Measurements from ENCODE around the gene PPM1E. TPM values are rescaled to one million over a fixed set of nuclear protein-coding genes. Genes with fewer than 3 reads are reported as not detected.

The PPM1E gene
- polyA plus RNA-seq, 1 donor = 1.2 TPM

DNA sequence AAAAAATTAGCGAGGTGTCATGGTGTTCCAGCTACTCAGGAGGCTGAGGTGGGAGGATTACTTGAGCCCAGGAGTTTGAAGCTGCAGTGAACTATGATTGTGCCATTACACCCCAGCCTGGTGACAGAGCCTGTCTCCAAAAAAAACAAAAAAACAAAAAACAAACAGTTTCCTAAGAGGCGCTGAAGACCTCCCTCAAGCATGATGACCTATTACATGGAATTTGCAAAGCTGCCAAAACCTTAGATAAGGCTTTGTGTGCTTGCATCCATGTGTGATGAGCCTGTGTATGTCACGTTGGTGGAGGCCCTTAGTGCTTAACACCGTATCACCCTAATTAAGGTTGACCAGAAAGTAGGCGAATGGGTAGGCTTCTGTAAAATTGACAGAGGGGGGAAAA is 143.5 kb downstream of the PPM1E start:
- H3K36me3 ChIP-seq (ENCODE audit: control insufficient read depth, insufficient read depth, low read length) = no peaks in the 10 kb centered on the region
- H3K27ac ChIP-seq (ENCODE audit: low read length) = no peak overlapping the region
- WGBS (ENCODE audit: insufficient coverage, low lambda C conversion rate) = no CpG with 5 or more reads among the region's 5 CpGs
- DNase-seq = no peak
- H3K4me3 ChIP-seq (ENCODE audit: low read length) = no peak overlapping the region
- no peaks in the 10 kb centered on the region for H3K27me3 ChIP-seq (ENCODE audit: control insufficient read depth, insufficient read depth, low read length)
- H3K4me1 ChIP-seq (ENCODE audit: control insufficient read depth, insufficient read depth, low read length) = no peaks in the 10 kb centered on the region
- H3K9me3 ChIP-seq (ENCODE audit: control insufficient read depth, low read depth, low read length) = peaks cover 5% of the 10 kb centered on the region

DNA sequence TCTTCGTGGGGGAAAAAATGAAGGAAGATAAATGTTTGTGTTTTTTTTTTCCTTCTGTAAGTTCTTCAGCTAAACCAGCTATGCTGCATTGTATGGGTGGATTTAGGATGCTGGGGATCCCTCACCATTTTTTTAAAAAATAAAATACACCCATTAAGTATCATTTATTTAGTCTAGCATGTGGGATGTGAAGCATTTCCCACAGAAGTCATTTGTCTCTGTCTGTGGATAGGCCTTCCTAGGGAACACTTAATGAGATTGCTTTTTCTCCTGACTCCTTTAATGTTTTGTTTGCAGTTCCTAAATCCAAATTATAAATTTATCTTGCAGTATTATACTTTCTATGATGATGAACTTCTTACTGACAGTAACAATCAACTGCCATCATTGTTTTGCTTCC is 146.7 kb downstream of the PPM1E start:
- no peak for DNase-seq
- Histone ChIP-seq H3K36me3 (ENCODE audit: control insufficient read depth, insufficient read depth, low read length) (no peaks in the 10 kb centered on the region), H3K27me3 (ENCODE audit: control insufficient read depth, insufficient read depth, low read length) (no peaks in the 10 kb centered on the region), H3K4me3 (ENCODE audit: low read length) (no peak overlapping the region), H3K27ac (ENCODE audit: low read length) (no peak overlapping the region), H3K4me1 (ENCODE audit: control insufficient read depth, insufficient read depth, low read length) (no peaks in the 10 kb centered on the region), H3K9me3 (ENCODE audit: control insufficient read depth, low read depth, low read length) (no peaks in the 10 kb centered on the region)
- WGBS (ENCODE audit: insufficient coverage, low lambda C conversion rate) = no CpG with 5 or more reads among the region's 1 CpG

DNA sequence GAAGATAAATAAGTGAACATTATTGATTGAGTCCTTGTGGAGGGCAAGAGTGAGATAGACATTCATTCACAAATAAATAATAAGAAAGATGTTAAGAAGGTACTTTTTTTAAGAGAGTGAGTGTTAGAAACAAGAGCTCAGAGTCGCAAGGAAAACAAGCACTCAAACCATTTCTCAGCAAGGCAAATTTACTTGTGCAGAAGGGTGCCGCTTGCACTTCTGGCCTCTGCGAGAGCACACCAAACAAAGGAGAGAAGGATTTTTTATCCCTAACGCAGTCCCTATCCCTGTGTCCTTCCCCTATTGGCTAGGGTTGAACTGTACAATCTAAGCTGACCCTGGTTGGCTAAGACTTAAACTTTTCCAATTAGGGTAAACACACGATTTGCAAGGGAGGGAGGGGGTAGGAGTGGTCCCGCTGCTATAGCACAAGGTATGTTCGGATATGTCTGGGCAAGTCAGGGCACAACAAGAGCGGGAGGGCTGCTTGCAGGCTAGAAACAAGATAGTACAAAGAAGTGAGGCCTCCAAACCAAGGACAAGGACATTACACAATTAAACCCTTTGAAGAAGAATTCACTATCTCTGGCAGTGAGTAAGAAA is 156.2 kb downstream of the PPM1E start:
- no peaks in the 10 kb centered on the region for H3K36me3 ChIP-seq (ENCODE audit: control insufficient read depth, insufficient read depth, low read length)
- no peak overlapping the region for H3K27ac ChIP-seq (ENCODE audit: low read length)
- no CpG with 5 or more reads among the region's 8 CpGs for WGBS (ENCODE audit: insufficient coverage, low lambda C conversion rate)
- no peaks in the 10 kb centered on the region for H3K9me3 ChIP-seq (ENCODE audit: control insufficient read depth, low read depth, low read length)
- no peaks in the 10 kb centered on the region for H3K27me3 ChIP-seq (ENCODE audit: control insufficient read depth, insufficient read depth, low read length)
- H3K4me3 ChIP-seq (ENCODE audit: low read length) = no peak overlapping the region
- no peaks in the 10 kb centered on the region for H3K4me1 ChIP-seq (ENCODE audit: control insufficient read depth, insufficient read depth, low read length)
- DNase-seq = no peak

DNA sequence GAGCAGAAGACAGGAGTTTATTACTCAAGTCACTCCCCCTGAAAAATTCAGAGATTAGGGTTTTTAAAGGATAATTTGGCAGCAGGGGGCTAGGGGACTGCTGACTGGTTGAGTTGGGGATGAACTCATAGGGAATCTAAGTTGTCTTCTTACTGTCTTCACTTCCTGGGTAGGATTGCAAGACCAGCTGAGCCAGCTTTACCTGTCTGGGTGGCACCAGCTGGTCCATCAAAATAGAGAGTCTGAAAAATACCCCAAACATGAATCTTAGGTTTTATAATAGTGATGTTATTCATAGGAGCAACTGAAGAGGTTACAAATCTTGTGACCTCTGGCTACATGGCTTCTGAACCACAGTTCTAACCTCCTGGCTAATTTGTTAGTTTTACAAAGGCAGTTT is 157.9 kb downstream of the PPM1E start:
- Histone ChIP-seq H3K36me3 (ENCODE audit: control insufficient read depth, insufficient read depth, low read length) (no peaks in the 10 kb centered on the region), H3K4me3 (ENCODE audit: low read length) (no peak overlapping the region), H3K27me3 (ENCODE audit: control insufficient read depth, insufficient read depth, low read length) (no peaks in the 10 kb centered on the region), H3K27ac (ENCODE audit: low read length) (no peak overlapping the region), H3K9me3 (ENCODE audit: control insufficient read depth, low read depth, low read length) (no peaks in the 10 kb centered on the region), H3K4me1 (ENCODE audit: control insufficient read depth, insufficient read depth, low read length) (no peaks in the 10 kb centered on the region)
- no peak for DNase-seq

DNA sequence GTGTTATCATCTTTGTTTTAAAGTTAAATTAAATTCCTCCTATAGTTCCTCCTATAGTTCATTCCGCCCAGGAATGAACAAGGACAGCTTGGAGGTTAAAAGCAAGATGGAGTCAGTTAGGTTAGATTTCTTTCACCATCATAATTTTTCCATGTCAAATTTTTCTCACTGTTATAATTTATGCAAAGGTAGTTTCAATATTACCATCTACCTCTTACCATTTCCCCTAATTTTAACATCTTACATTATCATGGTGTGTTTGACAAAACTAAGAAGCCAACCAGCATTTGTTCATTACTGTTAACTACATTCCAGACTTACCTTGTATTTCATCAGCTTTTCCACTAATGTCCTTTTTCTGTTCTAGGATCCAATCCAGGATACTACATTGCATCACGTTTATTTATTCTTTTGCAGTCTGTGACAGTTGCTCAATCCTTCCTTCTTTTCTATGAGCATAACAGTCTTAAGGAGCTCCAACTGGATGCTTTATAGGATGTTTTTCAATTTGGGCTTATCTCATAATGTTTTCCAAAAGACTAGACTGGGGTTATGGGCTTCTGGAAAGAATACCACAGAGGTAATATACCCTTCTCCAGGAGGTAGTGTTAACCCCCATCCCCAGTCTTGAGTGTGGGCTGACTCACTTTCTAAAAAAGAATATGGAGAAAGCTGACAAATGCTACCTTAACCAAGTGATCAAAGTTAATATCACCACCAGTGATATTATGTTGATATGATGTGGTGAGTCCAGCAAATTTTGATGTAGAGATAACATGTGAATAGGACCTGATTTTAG is 158.5 kb downstream of the PPM1E start:
- WGBS (ENCODE audit: insufficient coverage, low lambda C conversion rate) = 79% methylated on average over 2 of the region's 2 CpGs
- Histone ChIP-seq H3K4me1 (ENCODE audit: control insufficient read depth, insufficient read depth, low read length) (no peaks in the 10 kb centered on the region), H3K27me3 (ENCODE audit: control insufficient read depth, insufficient read depth, low read length) (no peaks in the 10 kb centered on the region), H3K9me3 (ENCODE audit: control insufficient read depth, low read depth, low read length) (no peaks in the 10 kb centered on the region), H3K4me3 (ENCODE audit: low read length) (no peak overlapping the region), H3K36me3 (ENCODE audit: control insufficient read depth, insufficient read depth, low read length) (no peaks in the 10 kb centered on the region), H3K27ac (ENCODE audit: low read length) (no peak overlapping the region)
- no peak for DNase-seq

DNA sequence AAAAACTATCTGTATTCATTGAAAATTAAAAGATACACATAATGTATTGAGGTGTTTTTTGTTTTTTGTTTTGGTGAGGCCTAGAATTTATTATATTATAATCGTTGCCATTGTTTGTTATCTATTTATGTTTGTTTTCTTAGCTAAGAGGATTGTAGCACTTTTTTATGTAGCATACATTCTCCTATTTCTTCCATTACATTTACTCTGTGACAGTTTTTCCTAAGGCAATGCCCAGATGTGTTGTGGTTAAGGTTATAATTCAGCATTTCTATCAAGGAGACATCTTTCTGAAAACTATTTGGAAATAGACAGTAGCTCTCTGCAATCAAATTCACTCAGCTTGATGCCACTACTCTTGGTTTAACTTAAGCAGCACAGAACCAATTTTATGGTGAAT is 161.6 kb downstream of the PPM1E start:
- 40% methylated on average over 1 of the region's 1 CpG for WGBS (ENCODE audit: insufficient coverage, low lambda C conversion rate)

DNA sequence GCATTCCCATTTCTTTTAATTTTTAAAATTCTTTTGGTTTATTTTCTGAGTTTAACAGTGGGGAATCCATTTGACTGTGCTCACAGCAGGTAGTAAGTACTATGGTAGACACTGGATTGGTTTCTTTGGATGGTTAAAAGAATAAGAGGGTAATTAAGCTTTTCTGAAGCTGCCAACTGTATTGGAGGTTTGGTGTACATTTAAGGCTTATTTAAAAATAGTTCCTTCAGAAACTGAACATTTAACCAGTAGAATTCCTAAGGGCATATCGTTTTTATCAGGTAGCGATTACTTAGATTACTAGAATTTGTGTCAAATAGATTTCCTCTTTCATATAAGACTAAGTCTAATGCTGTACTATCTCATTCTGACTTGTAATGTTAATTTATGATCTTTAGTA is 162.4 kb downstream of the PPM1E start:
- Histone ChIP-seq H3K4me1 (ENCODE audit: control insufficient read depth, insufficient read depth, low read length) (no peaks in the 10 kb centered on the region), H3K36me3 (ENCODE audit: control insufficient read depth, insufficient read depth, low read length) (no peaks in the 10 kb centered on the region), H3K9me3 (ENCODE audit: control insufficient read depth, low read depth, low read length) (no peaks in the 10 kb centered on the region), H3K27ac (ENCODE audit: low read length) (no peak overlapping the region), H3K4me3 (ENCODE audit: low read length) (no peak overlapping the region), H3K27me3 (ENCODE audit: control insufficient read depth, insufficient read depth, low read length) (no peaks in the 10 kb centered on the region)
- DNase-seq = no peak
- WGBS (ENCODE audit: insufficient coverage, low lambda C conversion rate) = 83% methylated on average over 1 of the region's 2 CpGs

More for the DNA sequence above, 161.6 kb downstream of the PPM1E start:
- H3K4me1 ChIP-seq (ENCODE audit: control insufficient read depth, insufficient read depth, low read length) = no peaks in the 10 kb centered on the region
- H3K27me3 ChIP-seq (ENCODE audit: control insufficient read depth, insufficient read depth, low read length) = no peaks in the 10 kb centered on the region
- H3K36me3 ChIP-seq (ENCODE audit: control insufficient read depth, insufficient read depth, low read length) = no peaks in the 10 kb centered on the region
- H3K4me3 ChIP-seq (ENCODE audit: low read length) = no peak overlapping the region
- no peak for DNase-seq
- H3K9me3 ChIP-seq (ENCODE audit: control insufficient read depth, low read depth, low read length) = no peaks in the 10 kb centered on the region
- no peak overlapping the region for H3K27ac ChIP-seq (ENCODE audit: low read length)

DNA sequence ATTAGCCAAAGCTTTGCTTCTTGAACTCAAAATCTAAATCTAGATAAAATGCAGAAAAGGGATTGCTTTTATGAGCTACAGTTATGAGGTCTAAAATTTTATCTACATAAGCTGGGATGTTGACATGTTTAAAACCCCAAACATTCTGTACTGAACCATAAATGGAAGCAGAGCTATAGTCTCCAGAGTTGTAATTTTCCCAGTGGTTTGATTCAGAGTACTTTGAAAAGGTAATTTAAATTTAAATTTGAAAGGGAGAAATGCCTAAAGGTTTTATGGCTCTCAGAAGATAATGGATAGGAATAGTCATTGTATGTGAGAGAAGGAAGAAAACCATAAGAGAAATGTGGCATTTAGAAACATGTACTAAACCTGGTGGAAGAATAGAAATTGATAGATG is 163.2 kb downstream of the PPM1E start:
- Histone ChIP-seq H3K9me3 (ENCODE audit: control insufficient read depth, low read depth, low read length) (no peaks in the 10 kb centered on the region), H3K4me1 (ENCODE audit: control insufficient read depth, insufficient read depth, low read length) (no peaks in the 10 kb centered on the region), H3K27ac (ENCODE audit: low read length) (no peak overlapping the region), H3K36me3 (ENCODE audit: control insufficient read depth, insufficient read depth, low read length) (no peaks in the 10 kb centered on the region), H3K4me3 (ENCODE audit: low read length) (no peak overlapping the region), H3K27me3 (ENCODE audit: control insufficient read depth, insufficient read depth, low read length) (no peaks in the 10 kb centered on the region)
- DNase-seq = no peak

DNA sequence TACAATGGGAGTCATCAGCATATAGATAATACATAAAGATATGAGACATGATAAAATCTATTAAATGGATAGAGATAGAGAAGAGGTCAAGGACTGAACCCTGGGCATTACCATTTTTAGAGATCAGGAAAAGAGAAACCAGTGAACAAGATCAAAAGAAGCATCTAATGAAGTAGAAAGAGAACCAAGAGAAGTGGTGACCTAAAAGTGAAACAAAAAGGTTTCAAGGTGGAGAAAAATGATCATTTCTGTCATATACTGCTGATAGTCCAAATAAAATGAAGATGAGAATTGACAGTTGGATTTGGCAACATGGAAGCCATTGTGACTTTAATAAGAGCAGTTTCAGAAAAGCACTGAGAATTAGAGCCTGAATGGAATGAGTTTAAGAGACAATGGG is 165.1 kb downstream of the PPM1E start:
- H3K4me3 ChIP-seq (ENCODE audit: low read length) = no peak overlapping the region
- DNase-seq = no peak
- H3K27me3 ChIP-seq (ENCODE audit: control insufficient read depth, insufficient read depth, low read length) = no peaks in the 10 kb centered on the region
- H3K9me3 ChIP-seq (ENCODE audit: control insufficient read depth, low read depth, low read length) = no peaks in the 10 kb centered on the region
- H3K27ac ChIP-seq (ENCODE audit: low read length) = no peak overlapping the region
- no peaks in the 10 kb centered on the region for H3K36me3 ChIP-seq (ENCODE audit: control insufficient read depth, insufficient read depth, low read length)
- H3K4me1 ChIP-seq (ENCODE audit: control insufficient read depth, insufficient read depth, low read length) = no peaks in the 10 kb centered on the region

DNA sequence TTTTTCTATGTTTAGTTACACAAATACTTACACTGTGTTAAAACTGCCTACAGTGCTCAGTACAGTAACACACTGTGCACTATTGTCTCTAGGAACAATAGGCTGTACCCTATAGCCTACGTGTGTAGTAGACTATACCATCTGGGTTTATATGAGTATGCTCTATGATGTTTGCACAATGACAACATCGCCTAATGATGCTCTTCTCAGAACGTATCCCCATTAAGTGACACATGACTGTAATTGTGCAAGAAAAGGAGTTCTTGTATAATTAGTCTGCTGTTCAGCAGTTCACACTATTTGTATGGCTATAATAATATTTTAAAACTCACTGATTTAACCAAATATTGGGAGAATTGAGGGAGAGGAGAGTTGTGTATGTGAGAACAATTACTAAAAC is 177.3 kb downstream of the PPM1E start:
- no peak for DNase-seq
- Histone ChIP-seq H3K27ac (ENCODE audit: low read length) (no peak overlapping the region), H3K36me3 (ENCODE audit: control insufficient read depth, insufficient read depth, low read length) (no peaks in the 10 kb centered on the region), H3K4me3 (ENCODE audit: low read length) (no peak overlapping the region), H3K4me1 (ENCODE audit: control insufficient read depth, insufficient read depth, low read length) (no peaks in the 10 kb centered on the region), H3K9me3 (ENCODE audit: control insufficient read depth, low read depth, low read length) (no peaks in the 10 kb centered on the region), H3K27me3 (ENCODE audit: control insufficient read depth, insufficient read depth, low read length) (no peaks in the 10 kb centered on the region)
- WGBS (ENCODE audit: insufficient coverage, low lambda C conversion rate) = 100% methylated on average over 1 of the region's 3 CpGs

DNA sequence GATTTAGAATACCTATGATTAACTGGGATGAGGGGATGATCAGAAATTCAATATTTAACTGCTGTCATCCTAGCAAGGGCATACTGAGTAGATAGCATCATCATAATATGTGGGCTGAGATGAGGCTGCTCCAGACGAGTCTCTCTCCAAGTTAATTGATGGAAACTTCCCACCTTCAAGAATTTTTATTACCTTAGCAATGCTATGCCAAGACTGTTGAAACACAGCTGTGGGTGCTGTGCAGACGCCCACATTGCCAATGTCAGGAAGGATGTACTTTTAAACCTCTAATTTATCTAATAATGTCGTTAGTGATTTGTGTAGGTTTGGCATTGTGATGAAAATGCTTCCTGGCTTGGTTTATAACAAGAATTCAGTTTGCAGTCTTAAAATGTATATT is 180.6 kb downstream of the PPM1E start:
- H3K27ac ChIP-seq (ENCODE audit: low read length) = no peak overlapping the region
- DNase-seq = no peak
- no peaks in the 10 kb centered on the region for H3K9me3 ChIP-seq (ENCODE audit: control insufficient read depth, low read depth, low read length)
- WGBS (ENCODE audit: insufficient coverage, low lambda C conversion rate) = 100% methylated on average over 1 of the region's 3 CpGs
- no peak overlapping the region for H3K4me3 ChIP-seq (ENCODE audit: low read length)
- H3K27me3 ChIP-seq (ENCODE audit: control insufficient read depth, insufficient read depth, low read length) = no peaks in the 10 kb centered on the region
- H3K36me3 ChIP-seq (ENCODE audit: control insufficient read depth, insufficient read depth, low read length) = no peaks in the 10 kb centered on the region
- H3K4me1 ChIP-seq (ENCODE audit: control insufficient read depth, insufficient read depth, low read length) = no peaks in the 10 kb centered on the region
